GM23248 (cell line): Measurements from ENCODE around the gene AFDN.

Experiments used
- EZH2 ChIP-seq: fragments of 200-600 bp; sonication (generic); IDR thresholded peaks from 2 replicates; pipeline ENCODE4 v1.6.1; 2018; ENCODE audit warnings: antibody characterized with exemption, mild to moderate bottlenecking; ENCODE audit not compliant: insufficient read depth, poor library complexity, severe bottlenecking
- EZH2phosphoT487 ChIP-seq: fragments of 200-600 bp; sonication (generic); IDR thresholded peaks from 2 replicates; pipeline ENCODE4 v1.6.1; 2018; ENCODE audit warnings: antibody characterized with exemption, moderate library complexity, mild to moderate bottlenecking, low read depth; ENCODE audit not compliant: insufficient read depth

DNA sequence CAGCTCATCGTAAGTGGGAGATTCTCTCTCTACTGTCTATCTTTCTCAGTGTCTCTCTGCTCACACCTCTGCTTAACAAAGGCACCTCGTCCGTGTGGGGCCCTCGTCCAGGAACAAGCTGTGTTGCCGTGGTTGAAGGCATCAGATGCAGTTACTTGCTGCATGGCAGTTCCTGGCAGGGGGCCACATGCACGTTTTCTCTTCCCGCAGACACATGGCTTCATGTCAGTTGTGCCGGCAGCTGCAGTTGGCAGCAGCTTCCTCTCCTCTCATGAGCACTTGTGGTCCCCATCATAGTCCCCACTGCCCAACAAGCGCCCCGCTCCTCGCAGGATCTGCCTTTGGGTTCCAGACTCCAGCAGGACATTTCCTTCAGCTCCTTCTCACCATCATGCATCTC, 7.1 kb upstream of the AFDN start:
- TF ChIP-seq EZH2phosphoT487 (no peak), EZH2 (no peak)
